Ishikawa (cell line): Measurements from ENCODE around the gene AMH.

Experiments
- CEBPB ChIP-seq: IDR thresholded peaks from 2 replicates; pipeline ENCODE4 v1.6.1; 2012
- CREB1 ChIP-seq: IDR thresholded peaks from 2 replicates; pipeline ENCODE4 v1.6.1; 2012; ENCODE audit warnings: low read depth
- EGR1 ChIP-seq: IDR thresholded peaks from 2 replicates; pipeline ENCODE4 v1.6.1; 2012
- EP300 ChIP-seq: IDR thresholded peaks from 2 replicates; pipeline ENCODE4 v1.6.1; 2012; ENCODE audit warnings: borderline replicate concordance
- FOXM1 ChIP-seq: IDR thresholded peaks from 2 replicates; pipeline ENCODE4 v1.6.1; 2012; ENCODE audit warnings: low read depth, borderline replicate concordance
- MAX ChIP-seq: IDR thresholded peaks from 2 replicates; pipeline ENCODE4 v1.6.1; 2012
- NFIC ChIP-seq: IDR thresholded peaks from 2 replicates; pipeline ENCODE4 v1.6.1; 2012
- RAD21 ChIP-seq: IDR thresholded peaks from 2 replicates; pipeline ENCODE4 v1.6.1; 2012; ENCODE audit warnings: low read depth
- REST ChIP-seq: IDR thresholded peaks from 2 replicates; pipeline ENCODE4 v1.6.1; 2012; ENCODE audit warnings: low read depth, mild to moderate bottlenecking
- TAF1 ChIP-seq: IDR thresholded peaks from 2 replicates; pipeline ENCODE4 v1.6.1; 2012; ENCODE audit warnings: low read depth, mild to moderate bottlenecking
- TCF12 ChIP-seq: IDR thresholded peaks from 2 replicates; pipeline ENCODE4 v1.6.1; 2012; ENCODE audit warnings: low read depth
- TEAD4 ChIP-seq: IDR thresholded peaks from 2 replicates; pipeline ENCODE4 v1.6.1; 2012
- USF1 ChIP-seq: IDR thresholded peaks from 2 replicates; pipeline ENCODE4 v1.6.1; 2012
- YY1 ChIP-seq: IDR thresholded peaks from 2 replicates; pipeline ENCODE4 v1.6.1; 2012; ENCODE audit warnings: low read depth
- ZBTB7A ChIP-seq: IDR thresholded peaks from 2 replicates; pipeline ENCODE4 v1.6.1; 2012; ENCODE audit warnings: low read depth

AMH gene

GRCh38 chr19:2231621-2232221 is 17.4 kb upstream of the AMH start:
- TF ChIP-seq NFIC, result no peak
- no peak for TF ChIP-seq TCF12
- TF ChIP-seq YY1, result no peak
- TF ChIP-seq REST, result no peak
- TF ChIP-seq USF1, result no peak

GRCh38 chr19:2232286-2233151 is 16.6 kb upstream of the AMH start:
- TF ChIP-seq NFIC (no peak), EGR1 (no peak), MAX (no peak), TCF12 (no peak), EP300 (no peak), FOXM1 (no peak), TEAD4 (no peak), RAD21 (no peak), REST (no peak), ZBTB7A (no peak), CREB1 (no peak), CEBPB (no peak), YY1 (no peak), TAF1 (no peak)

- no peak for TF ChIP-seq TEAD4
- TF ChIP-seq EGR1, result no peak
- no peak for TF ChIP-seq FOXM1
- TF ChIP-seq RAD21, result no peak
- TF ChIP-seq TCF12, result no peak
- TF ChIP-seq NFIC, result no peak
- TF ChIP-seq TAF1, result no peak
- TF ChIP-seq MAX, result no peak
- no peak for TF ChIP-seq ZBTB7A
- TF ChIP-seq CEBPB, result no peak
- TF ChIP-seq CREB1, result no peak
- no peak for TF ChIP-seq EP300
- no peak for TF ChIP-seq YY1
- no peak for TF ChIP-seq USF1
- TF ChIP-seq REST, result no peak
These were observed 15.4 kb upstream of the AMH start for GRCh38 chr19:2233601-2234280.

- TF ChIP-seq REST (no peak), TEAD4 (no peak), MAX (no peak), EGR1 (no peak), YY1 (no peak), CEBPB (no peak)
These were observed 14.1 kb upstream of the AMH start for GRCh38 chr19:2234996-2235380.
